K562 (cell line): ENCODE results near the gene RDH8.

ENCODE experiments used
- BRCA1 ChIP-seq, 2 experiments: fragments of 450-650 bp in 1 of 2; sonication (generic) in 1 of 2; formaldehyde crosslinking in 1 of 2; IDR thresholded peaks; 2 replicates each; pipeline versions ENCODE4 v1.5.0 to v1.6.1; 2017 to 2020; ENCODE audit warnings: mild to moderate bottlenecking in 1 of 2, missing genetic modification reagents in 1 of 2
- CHD1 ChIP-seq: fragments of 200-600 bp; sonication (generic); IDR thresholded peaks from one replicate; pipeline ENCODE4 v1.6.1; 2012; ENCODE audit warnings: mild to moderate bottlenecking, moderate library complexity, low read length, inconsistent platforms
- EP300 ChIP-seq: IDR thresholded peaks from 2 replicates; pipeline ENCODE4 v1.6.1; 2012; ENCODE audit warnings: low read length, improper control_type of control experiment
- ETV6 ChIP-seq, 3 experiments: fragments of 150-350 bp in 1 of 3; sonication (generic) in 1 of 3; formaldehyde crosslinking in 1 of 3; IDR thresholded peaks; 2 replicates each; pipeline versions ENCODE4 v1.6.1 to v1.8.0; 2014 to 2022; ENCODE audit warnings: borderline replicate concordance in 2 of 3, low read depth in 2 of 3, antibody characterized with exemption in 1 of 3, low read length in 1 of 3, mild to moderate bottlenecking in 1 of 3, missing genetic modification reagents in 1 of 3
- NR2F6 ChIP-seq: fragments of 450-650 bp; formaldehyde crosslinking; IDR thresholded peaks from 2 replicates; pipeline ENCODE4 v1.4.0; 2020; ENCODE audit warnings: mild to moderate bottlenecking
- POLR2AphosphoS5 ChIP-seq: IDR thresholded peaks from 2 replicates; pipeline ENCODE4 v1.6.1; 2011; ENCODE audit warnings: mild to moderate bottlenecking, low read depth, low read length, moderate library complexity; ENCODE audit not compliant: control insufficient read depth, insufficient read depth
- ZNF184 ChIP-seq: sonication (generic); formaldehyde crosslinking; IDR thresholded peaks from 2 replicates; pipeline ENCODE4 v1.5.0; 2020; ENCODE audit warnings: missing genetic modification reagents
- ZNF75A ChIP-seq: fragments of 450-650 bp; formaldehyde crosslinking; IDR thresholded peaks from 2 replicates; pipeline ENCODE4 v1.4.0; 2020; ENCODE audit warnings: mild to moderate bottlenecking
- TF ChIP-seq, protein P1 (sequence below): sonication (generic); formaldehyde crosslinking; IDR thresholded peaks from 2 replicates; pipeline ENCODE4 v1.8.1; 2023; ENCODE audit warnings: mild to moderate bottlenecking, missing genetic modification reagents, moderate library complexity

DNA sequence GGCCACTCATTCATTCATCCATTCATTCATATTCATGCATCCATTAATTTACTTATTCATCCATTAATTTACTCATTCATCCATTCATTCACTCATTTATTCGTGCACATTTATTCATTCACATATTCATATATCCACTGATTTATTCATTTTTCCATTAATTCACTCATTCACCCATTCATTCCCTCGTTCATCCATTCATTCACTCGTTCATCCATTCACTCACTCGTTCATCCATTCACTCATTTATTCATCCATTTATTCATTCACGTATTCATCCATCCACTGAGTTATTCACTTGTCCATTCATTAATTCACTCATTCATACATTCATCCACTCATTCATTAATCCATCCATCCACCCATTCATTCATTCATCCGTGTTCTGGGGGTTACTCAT lies 41.2 kb upstream of the RDH8 start:
- no peak for TF ChIP-seq ETV6 (IDR thresholded peaks at IDR 0.05; ENCODE audit: borderline replicate concordance in 1 of 2, low read depth in 2 of 2, low read length in 1 of 2)
- no peak for TF ChIP-seq ETV6 (CRISPR knock-in tag; IDR thresholded peaks at IDR 0.05; ENCODE audit: borderline replicate concordance)
- no peak for TF ChIP-seq NR2F6 (CRISPR knock-in tag)
- no peak for TF ChIP-seq CHD1
- TF ChIP-seq, protein P1, sequence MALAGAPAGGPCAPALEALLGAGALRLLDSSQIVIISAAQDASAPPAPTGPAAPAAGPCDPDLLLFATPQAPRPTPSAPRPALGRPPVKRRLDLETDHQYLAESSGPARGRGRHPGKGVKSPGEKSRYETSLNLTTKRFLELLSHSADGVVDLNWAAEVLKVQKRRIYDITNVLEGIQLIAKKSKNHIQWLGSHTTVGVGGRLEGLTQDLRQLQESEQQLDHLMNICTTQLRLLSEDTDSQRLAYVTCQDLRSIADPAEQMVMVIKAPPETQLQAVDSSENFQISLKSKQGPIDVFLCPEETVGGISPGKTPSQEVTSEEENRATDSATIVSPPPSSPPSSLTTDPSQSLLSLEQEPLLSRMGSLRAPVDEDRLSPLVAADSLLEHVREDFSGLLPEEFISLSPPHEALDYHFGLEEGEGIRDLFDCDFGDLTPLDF (CRISPR knock-in tag): no peak
- TF ChIP-seq ZNF75A (CRISPR knock-in tag): no peak
- TF ChIP-seq BRCA1 (IDR thresholded peaks at IDR 0.05): no peak
- TF ChIP-seq BRCA1 (CRISPR knock-in tag; IDR thresholded peaks at IDR 0.05): no peak
- TF ChIP-seq POLR2AphosphoS5: no peak
- TF ChIP-seq ZNF184 (CRISPR knock-in tag): no peak
- TF ChIP-seq EP300: no peak
